ENCODE measurements around the gene CLIC5.

Gene CLIC5

DNA sequence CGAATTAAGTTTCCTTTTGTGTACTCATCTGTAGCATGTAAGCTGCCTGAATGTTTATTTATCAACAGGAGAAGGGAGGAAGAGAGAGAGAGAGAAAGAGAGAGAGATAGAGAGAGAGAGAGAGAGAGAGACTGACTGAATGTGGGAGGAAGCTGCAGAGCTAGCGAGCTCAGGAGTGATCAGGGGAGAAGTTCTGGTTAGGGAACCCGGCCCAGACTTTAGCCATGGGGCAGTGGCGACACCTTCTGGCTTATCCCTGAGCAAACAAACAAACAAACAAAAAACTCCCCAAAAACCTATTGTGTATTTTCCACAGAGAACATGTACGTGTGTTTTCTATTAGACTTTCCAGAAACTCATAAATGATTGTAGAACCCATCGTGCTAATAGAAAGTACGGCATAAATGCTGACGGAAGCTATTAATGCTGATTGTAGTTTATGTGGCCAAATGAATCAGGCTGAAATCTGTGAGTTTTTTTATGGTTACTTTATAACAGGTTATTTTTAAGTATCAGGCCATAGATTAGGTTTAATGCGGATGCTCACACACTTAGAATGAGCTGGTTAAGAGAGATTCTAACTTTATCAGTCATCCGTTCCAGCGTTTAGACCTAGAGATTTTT is 92.8 kb downstream of the CLIC5 start:
- peak in 2 of 4 experiments; percentile 9 to 15 for DNase-seq

DNA sequence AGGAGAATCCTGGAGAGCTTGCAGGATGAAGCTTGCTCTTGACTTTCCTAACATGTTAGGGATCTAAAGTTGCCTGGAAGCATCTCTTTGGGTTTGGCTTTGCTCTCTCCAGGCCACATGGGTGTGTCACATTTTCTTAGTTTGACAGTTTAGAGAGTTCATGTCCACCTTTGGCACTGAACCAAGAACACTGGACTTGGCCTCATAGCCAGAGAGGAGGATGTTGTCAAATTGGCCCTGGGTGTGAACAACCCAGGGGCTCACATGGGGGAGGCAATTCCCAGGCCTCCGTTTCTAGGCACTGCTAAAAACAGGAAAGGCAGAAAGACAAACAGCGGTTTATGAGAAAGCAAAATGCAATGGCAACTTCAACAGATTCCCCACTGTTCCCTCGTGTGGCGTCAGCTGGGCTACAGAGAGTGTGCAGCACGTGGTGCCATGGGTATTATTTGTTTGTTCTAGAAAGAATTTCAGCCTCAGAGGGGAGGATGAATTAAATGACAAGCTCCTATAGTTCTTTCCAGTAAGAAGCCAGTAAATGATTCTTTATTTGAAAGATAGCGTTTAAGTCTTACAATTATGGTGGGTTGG is 93.9 kb downstream of the CLIC5 start:
- DNase-seq: no peak

DNA sequence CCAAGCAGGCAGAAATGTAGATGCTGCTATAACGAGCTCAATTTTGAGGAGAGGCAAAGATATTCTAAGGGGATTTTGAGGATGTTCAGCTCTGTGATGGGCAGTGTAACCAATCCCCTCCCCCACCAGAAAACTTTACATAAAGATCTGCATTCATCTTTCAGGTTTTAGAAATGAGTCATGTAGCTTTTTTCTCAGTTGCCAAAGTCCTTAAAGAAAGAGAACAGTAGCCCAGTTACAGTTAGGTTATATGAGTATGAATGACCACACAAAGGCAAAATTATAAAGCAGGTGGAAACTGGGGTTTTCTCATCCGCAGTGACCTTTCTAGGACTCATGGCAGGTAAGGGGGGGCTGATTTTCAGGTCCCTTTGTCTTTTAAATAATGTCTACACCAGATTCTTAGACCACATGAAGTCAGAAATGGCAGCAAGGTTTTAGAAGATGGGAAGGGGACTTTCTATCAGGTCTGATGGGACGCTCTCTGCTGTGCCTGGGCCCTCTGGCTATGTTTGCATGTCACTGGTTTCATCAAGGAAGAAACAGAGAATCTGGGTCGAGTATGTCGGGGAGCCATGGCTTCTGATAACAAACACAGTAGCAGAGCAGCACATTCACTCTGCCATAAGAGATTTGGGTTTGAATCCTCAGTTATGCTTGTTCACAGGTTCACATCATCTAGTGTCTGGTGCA is 94.7 kb downstream of the CLIC5 start:
- no peak for DNase-seq

DNA sequence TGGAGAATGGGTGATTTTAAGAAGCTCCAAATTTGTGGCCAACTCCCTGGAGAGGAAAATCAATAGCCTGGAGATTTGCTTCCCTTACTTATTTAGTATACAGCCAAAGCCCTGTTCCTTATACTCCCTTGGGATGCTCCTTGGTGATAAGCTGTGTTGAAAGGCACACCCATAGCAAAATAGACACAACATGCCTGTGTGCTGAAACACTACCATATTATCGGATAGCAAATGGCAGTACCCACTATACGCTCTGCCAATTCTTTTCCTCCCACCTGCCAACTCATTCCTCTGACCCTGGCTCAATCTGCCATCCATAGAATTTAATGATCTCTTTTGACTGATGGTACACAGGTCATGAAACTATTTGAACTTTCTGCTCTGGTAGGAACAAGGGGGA is 98.2 kb downstream of the CLIC5 start:
- no peak for DNase-seq

DNA sequence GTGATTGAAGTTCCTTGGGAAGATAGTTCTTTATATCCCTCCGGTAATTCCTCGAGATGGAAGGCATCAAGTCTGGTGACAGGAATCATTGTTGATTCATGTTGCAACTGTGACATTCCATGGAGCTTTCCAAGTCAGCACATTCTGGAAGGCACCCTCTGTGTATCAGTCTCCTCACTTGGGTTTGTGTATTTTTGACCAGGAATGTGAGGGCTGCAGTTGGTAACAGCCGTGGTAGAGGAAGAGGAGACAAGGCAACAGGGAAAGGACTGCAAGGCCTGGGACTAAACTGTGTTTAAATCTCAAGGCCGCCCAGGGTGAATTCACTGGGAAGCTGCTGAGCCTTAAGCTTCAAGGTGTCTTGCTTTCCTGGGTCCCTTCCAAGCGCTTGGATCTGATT is 99.0 kb downstream of the CLIC5 start:
- no peak for DNase-seq

DNA sequence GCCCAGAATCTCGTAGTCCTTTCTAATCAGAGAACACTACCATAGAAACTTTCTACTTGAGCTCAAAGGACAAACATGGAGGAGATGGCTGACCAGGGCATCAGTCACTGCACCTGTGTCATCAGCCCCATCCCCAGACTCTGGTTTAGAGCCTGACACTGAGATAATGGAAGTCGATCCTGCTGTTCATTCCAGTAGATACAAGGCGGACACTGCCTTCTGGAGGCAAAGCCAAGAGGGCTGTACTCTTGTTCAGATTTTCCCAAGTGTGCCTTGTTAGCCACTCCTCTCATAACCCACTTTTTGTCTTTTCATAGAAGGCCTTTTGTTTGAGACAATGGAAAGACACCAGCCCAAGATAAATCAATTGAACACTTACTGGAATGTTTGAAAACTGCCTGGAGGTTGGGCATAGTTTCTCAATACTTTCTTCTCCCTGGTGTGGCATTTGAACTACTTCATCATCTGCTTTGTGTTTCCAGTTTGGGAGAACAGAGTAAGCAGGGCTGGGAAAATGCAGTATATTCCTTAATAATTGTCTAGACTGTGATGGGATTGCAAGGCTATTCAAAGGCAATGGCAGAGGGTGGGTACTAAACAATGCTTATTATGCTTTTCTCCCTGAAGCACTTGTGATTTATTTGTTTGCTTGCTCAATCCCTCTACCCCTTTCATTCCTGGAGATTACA is 99.7 kb downstream of the CLIC5 start:
- DNase-seq: no peak

DNA sequence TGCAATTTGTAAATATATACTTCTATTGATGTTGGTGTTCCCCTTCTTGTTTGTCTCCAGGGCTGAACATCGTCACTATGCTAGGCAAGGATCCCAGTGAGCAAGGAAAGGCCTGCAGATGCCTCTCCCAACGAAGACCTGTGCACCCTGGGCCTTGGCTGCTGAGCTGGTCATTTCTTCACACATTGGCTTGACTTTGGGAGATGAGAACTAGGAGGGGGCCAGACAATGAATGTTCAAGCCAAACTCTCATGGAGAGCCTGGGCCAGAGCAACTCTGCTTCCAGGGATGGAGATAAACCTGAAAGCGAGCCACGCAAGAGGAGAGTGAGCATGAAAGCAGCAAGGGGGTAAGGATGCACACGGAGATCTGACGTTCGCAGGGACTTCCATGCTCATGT is 104.0 kb downstream of the CLIC5 start:
- no peak for DNase-seq

DNA sequence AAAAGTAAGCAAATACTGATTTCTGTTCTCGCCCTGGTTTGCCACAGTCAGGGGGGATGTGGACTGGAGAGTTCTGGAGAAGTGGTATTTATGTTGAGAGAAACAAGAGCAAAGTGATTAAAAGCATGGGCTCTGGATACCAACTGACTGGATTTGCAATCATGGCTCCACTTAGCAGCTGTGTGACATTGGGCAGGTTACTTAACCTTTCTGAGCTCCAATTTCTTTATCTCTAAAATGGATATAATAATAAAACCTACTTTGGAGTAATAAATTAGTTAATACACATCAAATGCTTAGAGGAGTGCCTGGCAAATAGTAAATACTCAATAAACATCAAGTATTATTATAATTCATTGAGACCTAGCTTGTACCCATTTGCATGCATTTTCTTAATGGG is 111.7 kb downstream of the CLIC5 start:
- DNase-seq: no peak

DNA sequence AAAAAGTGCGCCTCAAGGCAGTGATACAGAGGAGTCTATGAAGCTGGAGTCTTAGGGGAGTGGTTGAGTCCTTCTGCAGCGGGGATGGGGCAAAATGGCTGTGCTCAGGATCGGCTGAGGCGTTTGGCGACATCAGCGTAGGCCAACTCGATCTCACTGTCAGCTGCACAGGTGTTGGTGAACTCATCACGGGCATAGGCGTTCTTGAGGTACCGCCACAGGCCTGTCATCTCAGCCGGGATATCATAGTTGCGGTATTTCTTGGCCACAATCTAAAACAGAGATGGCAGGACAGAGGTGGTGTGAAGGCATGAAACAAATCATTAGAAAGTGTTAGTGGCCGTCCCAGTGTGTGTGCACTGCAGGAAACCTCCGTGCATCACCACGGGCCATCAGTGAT is 112.7 kb downstream of the CLIC5 start:
- no peak for DNase-seq

DNA sequence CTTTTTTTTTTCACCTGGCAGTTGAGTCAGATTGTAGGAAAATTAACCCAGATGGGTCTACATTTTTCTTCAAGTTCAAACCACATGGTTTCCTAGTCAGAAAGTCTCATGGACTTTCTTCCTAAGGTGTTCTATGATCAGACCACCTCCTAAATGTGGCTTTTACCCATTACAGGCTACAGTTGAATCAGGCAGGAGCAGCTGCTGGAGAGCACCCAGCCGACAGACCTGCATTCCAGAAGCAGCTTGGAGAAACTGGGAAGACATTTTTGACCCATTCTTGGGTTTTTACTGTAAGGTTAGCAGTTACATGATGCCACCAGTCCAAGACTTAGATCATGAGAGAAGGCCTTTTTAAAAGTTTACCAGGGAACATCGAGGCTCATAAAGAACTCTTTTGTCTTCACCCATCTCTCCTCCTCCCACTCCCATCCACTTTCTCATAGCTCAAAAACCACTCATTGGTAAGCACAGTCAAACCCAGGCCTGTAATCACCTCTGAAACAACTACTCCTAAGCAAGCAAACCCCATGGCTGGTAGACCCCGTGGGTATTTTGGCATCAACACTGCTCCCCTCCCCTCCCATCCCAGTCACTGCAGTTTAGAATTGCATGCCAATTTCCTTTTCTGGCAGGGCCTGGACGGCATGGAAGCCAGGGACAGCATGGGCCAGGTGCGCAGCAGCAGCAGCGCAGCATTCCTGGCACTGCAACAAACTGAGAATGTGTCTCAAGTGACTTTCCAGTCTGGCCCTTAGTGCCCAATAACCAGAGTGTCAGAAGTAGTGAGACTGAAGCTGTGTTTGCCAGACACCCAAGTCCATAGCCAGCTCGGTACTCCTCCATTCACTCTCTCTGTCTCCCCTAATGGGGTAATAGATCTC is 113.7 kb downstream of the CLIC5 start:
- DNase-seq: no peak

DNA sequence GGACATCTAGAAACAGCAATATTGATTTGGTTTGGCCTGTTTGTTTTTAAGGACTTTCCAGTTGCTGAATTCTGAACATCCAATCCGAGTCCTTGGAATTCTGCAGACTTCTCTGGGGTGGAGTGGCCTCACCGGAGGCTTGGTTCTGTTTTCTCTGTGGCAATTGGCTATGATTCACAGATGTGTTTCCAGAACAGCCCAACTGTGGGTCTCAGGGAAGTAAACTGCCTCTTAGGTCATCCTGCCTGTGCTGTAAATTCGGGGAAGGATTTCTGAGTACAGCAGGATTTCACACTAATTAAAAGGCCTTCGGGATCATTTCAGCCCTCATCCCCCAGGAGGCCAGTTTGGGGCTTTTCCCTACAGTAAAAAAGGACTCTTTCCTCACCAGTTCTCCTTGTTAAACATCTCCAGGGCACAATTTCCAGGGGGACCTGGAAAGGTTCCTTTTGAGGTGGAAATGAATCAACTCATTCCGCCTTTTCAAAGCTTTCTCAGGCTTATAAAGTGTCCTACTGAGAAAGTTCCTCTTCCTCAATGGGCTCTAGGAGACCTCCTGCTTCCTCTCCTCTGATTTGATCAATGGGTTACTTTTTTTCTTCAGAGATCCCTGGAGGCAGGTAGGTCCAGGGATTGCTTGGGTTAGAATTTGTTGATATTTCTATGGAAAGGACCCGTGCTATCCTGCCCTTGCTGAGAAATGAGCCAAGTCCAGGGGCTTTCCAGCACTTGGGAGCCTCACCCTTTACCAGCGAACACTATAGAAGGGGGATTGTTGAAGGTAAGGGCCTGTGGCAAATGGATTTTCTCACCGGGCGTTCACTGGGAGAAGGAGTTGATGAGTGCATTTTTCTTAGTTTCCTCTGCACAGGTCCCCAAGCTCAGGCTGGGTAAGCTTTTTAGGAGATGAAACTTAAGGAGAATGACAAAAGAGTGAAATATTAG is 114.6 kb downstream of the CLIC5 start:
- DNase-seq: no peak

DNA sequence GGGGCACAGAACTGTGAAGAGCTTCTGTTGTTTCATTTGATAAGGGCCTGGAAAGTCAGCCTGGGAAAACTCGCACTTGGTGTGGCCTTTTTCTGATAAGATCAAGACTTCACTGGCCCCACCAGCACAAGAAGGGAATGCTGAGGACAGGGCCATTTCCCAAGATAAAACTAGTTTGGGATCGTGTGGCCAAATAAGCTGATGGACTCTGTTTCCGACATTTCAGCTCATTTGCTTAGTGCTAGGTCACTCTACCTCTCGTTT is 116.0 kb downstream of the CLIC5 start:
- DNase-seq: no peak

DNA sequence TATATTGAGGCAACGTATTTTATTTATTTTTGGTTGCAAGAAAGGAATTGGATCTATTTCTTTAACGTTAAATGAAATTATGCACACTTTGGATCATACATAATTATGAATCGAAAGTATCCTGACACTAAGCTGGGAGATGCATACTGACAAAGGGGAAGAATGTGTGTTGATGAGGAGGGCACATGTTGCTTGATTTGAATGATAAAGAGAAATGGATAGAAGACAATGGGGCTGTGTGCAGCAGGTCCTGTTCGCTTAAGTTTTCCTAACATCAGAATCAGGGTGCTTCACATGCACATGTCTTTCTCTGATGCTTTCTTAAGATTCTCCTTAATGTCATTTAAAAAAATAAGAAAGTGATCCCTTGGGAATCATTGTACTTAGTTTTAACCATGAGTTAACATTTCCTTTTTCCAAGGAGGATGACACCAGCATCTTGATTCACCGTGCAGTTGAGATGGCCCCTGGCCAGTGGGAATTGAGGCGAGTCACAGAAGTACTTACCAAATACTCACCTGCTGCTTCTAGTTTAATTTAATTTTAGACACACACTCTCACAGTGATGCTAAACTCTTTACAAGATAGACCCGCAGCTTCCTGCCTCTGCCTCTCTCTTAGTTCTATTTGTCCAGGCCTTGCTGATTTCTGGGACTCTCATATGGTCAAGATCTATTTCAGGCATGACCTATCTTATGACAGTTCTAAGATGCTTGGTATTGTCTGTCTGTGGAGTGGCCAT is 116.5 kb downstream of the CLIC5 start:
- no peak for DNase-seq

DNA sequence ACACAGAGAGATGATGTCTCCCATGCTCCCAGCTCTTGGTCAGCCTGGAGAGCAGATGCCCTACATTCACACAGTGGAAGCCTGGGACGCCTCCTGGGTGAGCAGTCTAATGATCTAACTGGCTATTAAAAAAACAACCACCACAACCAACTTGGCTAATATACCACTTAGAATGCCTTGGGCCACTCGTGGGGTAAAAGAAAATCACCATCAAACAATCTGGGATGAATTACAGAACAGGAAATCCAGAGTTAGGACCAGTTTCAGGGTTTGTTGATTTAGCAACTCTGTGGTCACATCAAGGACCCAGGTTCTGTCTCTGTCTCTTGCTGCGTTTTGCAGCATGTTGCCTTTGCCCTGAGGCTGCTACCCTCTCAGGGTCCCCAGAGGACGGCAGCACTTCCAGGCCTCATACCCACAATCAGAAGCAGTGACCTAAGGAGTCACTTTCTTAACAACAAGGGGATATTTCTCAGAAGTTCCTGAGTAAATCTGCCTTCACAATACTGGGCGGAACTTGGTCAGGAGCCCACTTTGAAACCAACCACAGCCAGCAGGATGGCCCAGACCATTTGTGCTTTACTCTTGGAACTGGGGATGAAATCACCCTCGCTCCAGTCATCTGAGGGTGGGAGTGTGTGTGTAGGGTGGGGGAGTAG is 118.7 kb downstream of the CLIC5 start:
- DNase-seq: no peak

DNA sequence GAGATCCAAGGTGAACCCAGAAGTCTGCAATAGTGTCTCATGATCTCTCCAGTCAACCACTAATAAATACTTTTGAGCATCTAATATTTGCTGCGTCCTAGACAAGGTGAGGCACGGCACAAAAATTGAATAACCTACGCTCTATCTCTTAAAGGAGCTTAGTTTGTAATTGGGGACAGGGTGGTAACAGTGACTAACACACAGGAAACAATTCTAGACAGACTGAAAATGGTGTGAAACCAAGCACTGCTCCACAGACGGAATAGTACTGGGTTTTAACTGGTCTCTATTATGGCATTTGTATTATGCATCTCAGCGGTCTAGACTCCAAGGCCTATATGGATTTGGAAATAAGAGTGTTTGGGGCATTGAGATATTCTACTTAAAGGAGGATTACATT is 120.1 kb downstream of the CLIC5 start:
- no peak for DNase-seq

DNA sequence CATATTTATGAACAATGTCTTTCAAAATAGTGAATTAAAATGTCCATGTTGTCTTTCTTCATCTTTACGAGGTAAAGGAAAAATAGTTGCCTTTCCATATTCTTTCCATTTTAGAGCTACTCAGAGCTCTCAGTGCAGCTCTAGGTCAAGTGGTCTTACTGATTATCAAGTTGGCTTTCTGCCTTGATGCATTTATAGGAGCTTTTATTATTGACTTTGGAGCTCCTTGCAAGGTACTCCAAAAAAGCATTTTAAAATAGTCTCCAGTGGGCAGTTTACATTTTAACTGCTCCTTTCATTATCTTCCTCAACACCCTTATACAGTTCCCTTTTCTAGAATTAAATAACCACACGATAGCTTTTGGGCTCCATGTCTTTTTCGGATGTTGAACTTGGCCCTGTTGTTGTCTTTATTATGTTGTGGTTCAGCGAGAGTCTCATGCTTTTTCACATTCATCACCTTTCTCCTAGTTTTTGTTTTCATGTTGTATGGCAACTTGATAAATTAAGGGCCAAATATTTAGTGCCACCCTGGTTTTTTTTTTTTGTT is 122.9 kb downstream of the CLIC5 start:
- no peak for DNase-seq

DNA sequence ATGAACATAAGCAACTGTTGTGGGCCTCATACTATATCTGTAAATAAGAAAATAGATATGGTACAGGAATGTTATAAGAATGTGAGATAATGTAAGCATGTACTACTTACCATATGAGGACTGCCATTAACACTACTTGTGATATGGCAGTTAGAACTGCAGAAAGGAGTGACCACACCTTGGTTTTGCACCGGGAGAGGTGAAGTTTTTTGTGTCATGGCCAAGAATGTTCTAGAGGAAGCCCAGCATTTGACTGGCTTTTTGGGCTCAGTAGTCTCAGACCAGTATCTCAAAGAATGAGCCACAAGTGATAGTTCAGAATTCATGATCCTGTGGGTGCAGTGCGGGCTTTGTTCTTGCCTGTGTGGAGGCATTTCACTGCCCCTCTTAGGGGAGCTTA is 123.5 kb downstream of the CLIC5 start:
- DNase-seq: no peak

DNA sequence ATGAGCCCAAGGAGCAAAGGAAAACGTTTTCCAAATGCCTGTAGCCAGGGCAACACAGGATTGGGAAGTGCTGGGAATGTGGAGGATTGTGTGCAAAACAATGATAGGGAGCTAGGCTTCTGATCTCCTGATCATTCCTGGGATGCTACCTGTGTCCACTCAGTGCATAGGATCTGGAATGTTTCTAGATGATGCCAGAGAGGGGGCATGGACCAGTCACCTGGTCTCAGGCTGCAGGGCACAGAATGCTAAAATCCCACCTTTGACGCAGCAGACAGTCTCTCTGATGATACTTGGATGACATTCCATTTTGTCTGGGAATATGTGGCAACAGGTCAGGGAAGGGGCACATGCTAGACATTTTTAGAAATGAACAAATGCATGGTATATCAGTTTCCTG is 128.9 kb downstream of the CLIC5 start:
- DNase-seq: no peak

DNA sequence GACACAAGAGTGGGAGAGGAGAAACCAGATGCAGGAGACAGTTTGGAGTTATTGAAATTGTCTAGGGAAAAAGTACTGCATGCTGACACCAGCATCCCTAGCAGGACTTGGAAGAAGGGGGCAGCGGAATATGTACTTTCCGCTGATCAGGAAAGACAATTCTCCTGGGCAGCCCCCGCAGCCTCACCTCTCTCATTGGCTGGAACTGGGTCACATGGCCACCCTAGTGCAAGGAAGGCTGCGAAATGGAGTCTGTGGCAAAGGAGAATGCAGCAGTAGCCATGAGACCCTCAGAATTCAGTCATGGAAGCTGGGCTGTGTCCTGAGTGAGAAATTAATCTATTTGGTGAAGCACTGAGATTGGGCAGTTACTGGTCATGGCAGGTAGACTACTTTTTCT is 131.3 kb downstream of the CLIC5 start:
- no peak for DNase-seq

DNA sequence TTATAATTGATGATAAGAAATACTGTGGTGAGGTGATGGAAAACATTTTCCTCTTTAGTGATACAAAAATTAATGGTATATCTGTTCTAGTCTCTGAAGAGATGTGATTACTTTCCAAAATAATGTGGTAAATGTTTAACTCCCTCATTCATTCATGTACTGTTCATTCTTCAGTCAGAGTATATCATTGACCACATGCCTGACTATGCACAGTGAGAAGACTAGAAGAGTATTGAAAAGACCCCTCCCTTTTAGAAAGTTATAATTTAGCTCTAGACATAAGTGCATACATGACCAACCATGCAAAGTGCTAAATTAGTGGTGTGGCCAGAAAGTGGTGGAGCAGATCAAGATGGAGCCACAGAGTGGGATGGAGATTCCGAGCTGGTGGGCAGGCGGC is 133.0 kb downstream of the CLIC5 start:
- no peak for DNase-seq

All from activated naive CD4-positive, alpha-beta T cell (primary cell).